HUDEP-2 (cell line): ENCODE data around the gene ARMH3.
A peak's percentile ranks its signal among the peaks of the same experiment; 100 is the strongest.

ENCODE experiments used
- DNase-seq, 76 experiments: peaks; one replicate each; lab custom pipeline; 2025; ENCODE audit not compliant: unreplicated experiment in 76 of 76; lab: John Stamatoyannopoulos, UW

ARMH3 gene

DNA sequence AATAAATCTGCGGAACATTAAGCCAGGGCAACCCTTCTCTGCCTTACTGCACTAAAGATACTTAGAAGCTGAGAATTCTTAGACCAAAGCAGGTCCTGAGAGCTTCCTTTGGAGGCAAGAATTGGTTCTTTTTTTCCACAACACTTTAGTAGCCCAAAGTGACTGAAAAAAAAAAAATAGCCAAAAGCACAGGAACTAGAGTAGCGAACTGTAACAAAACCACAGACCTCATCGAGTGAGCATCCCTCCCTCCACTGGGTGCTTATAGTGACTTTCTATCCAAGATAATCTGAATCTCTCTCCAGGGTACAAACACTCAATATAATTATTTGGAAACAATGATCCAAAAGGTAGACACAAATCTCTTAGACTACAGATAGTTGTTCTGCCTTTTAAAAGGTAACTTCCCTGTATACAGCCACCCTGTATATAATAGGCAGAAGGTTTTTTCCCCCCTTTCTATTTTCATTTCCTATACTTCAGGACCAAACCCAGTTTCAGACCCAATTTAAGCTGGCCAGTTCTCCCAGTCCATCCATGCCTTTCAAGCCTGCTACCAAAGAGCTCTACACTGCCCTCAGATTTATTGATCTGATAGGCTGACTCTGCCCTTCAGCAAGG lies 180.8 kb downstream of the ARMH3 start:
- no peak for DNase-seq

DNA sequence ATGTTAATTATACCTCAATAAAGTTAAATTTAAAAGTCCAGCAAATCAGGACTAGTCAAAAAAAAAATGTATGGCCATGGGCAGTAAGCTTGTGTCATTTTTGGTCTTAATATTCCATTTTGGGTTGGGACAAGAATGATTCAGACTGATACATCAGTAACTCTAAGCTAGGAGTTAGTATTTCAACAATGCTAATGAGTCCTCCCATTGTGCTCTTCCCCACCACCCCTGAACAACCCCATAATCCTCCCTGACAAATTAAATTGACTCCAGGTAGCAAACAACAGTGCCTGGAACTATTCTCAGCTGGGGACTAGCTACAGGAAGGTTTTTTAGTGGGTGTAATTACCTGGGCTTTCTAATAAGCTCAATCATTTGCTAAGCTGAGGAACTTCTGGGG lies 181.7 kb downstream of the ARMH3 start:
- no peak for DNase-seq

DNA sequence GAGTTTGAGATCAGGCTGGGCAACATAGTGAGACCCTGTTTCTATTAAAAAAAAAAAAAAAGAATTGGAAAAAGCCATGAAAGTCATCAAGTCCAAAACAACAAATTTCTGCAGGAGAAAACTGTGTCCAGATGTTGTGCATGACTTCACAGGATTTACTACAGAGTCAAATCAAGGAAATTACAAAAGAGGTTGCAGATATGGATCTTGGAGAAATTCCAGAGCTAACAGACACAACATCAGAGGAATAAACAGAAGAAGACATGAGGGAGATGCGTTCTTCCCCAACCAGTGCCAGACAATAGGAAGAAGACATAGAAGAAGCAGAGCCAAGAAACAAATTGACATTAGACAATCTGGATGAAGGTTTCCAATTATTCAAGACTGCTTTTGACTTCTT lies 188.0 kb downstream of the ARMH3 start:
- DNase-seq, result no peak

DNA sequence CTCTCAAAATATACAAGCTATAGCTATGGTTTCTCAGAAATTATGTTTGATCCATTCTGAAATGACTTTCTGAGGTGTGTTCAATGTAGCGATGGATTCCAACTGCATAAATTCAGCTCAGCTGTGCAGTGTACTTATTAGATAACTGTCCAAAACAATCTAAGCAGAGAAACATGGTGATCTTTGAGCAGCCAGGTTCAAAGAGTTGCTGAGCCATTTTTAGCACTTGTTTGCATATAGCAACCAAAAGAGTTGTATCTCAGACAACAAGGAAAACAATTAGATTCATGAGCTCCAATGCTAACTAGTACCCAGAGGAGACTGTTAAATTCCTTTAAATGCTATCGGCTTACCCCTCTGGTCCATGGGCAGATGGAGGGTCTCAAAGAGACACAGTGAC lies 196.4 kb downstream of the ARMH3 start:
- DNase-seq, result no peak

DNA sequence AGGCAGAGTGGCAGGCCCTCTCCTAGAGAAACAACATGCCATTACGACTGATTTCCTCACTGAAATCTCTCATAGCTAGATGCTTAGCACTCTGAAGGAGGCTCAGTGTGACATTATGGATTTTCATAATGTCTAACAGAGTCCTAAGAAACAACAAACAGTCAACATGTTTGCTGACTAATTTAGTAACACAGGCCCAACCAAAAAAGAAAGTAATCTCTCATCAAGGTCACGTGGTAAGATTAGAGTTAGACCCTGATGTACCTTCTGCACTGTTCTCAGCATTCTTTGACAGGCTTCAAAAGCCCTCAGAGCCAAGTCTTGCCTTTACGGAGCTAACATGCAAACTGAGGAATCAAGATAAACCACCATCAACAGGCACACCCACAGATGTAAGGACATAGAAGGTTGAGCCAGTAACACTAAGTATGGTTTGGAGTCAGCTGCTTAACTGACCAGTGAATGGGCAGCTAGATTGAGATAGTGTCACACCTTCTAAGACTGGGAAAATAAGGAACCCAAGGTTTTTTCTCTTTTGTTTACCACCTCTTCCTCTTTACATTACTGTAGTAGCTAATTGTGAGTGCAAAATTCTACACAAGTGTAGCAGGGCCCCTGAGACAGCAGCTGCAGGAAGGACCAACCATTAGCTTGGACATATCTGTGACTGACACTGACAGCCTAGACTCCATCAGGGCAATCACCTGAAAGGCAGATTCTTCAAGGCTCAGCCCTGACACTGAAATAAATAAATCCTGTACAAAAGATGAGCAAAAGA lies 197.1 kb downstream of the ARMH3 start:
- DNase-seq, result peak in 7 of 76 experiments; percentile 6 to 27 (median 23)

DNA sequence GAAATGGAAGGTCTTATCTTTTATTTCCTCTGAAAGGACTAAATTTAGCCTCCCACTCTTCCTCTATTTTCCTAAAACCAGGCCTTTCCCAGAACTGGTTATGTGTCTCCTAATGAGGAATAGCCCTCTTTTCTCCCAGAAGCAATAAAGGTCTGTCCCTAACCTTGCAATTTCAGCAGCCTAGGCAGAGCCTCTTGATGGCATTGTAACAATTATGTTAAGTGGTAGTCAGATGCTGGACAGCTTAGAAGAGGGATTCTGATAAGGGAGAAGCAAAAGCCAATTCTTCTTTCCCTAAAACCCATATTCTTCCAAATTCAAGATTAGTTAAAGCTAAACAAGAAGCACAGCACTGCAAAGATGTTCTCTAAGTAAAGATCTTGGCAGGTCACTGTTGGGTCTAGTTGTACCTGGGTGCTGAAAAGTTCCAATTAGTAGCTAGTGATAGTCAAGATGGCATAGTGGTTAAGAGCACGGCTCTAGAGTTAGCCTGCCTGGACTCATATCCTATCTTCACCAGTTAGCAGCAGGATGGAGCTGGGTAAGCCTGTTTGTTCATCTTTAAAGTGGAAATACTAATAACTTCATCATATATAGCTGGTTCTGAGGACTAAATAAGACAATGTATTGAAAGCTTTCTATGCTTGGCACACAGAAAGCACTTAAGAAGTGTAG lies 198.0 kb downstream of the ARMH3 start:
- DNase-seq, result no peak

DNA sequence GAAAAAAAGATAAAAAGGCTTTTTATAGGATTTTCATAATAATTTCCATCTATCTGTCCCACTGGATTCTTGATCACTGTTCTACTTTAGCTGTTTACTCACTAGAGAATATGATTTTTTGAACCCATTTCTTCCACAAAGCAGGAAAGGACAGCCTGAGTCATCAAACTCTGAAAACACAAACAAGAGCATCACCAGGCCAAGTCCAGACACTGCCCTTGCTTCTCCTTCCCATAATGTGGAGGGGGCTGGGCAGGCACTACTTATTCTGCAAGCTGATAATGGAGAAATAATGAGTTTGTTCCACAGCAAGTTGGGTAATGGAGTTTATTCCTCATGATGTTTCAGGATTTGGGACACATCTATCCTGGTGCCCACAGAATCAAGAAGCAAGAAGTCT lies 199.3 kb downstream of the ARMH3 start:
- DNase-seq, result no peak

DNA sequence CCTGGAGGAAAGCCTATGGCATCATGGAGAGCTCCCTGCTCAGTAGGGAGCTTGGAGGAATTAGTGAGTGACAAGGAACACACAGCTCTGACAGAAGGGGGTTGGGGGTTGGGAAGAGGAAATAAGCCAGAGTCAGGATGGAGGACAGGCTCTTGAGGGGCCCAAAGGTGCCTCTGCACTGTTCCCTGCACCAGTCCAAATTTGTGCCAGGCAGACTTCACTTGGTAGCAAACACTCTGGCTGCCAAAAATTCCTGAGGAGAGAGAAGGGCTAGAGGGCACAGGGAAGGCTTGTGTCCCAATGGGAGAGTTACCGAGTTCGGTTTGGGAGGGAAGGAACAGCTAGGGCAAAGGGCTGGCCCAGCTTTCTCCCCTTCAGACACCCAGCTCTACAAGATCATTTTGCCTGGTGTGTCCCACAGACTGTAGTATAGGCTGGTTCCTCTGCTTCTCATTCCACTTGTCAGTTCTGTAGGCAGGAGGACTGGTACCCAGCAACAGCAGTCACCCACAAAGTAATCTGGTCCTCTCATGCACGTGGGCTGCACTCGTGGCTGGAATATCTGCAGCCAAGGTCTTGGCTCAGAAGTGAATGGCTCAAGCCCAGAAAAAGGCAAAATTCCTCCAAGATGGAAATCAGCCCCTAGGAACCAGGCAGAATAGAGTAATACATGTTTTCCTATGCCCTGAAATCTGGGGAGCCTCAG lies 204.4 kb downstream of the ARMH3 start:
- DNase-seq, result no peak

DNA sequence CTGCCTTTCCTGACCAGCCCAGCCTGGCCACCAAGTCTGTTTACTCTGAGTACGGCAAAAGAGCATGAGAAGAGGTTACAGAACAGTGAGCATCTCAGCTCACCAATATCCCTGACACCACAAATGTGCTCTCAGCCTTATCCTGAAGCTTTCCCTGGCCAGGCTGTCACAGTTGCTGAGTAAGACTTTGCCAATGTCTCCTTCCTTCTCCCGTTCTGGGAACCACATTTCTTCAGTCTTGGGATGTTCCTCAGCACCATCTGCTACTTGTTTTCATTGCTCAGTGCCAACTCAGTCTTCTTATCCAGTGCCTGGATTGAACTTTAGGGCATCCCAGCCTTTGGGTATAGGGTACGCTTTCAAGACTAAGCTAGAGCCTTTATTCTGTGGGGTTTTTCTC lies 205.2 kb downstream of the ARMH3 start:
- DNase-seq, result no peak

DNA sequence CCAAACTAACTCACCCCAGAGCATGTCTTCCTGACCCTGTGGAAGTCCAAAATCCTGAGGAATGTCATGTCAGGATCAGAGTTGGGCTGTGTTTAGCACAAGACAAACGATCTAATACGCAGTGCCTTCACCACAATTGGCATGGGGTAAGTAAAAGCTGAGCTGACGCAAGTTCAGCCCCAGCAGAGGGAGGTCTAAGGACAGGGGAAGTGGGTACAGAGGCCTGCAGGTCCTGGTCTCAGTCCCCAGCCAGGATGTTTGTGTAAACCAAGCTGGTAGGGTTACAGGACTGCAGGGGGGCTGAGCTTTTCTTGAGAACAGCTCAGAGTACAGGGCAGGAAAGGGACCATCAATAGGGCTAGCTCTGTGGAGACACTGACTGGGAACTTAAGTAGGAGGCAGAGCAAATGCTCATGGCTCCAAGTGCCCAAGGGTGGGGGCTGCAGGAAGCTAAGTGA lies 207.1 kb downstream of the ARMH3 start:
- DNase-seq, result no peak

DNA sequence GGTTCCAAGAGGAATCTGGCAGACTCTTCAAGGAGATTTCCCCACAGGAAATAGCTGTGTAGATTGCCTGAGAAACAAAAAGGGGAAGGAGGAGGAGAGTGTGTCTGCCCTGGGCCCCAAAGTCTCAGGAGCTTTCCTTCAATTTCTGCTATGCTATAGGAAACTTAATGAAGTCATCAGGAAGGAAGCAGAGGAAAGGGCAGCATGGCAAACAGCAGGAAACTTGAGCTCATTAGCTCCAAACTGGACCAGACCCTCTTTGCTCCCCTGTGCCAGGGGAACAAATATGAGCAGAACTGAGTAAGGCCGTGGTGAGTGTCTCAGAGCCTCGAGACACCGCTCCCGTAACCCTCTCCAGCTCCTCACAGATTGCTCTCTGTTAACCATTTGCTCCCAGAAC lies 207.6 kb downstream of the ARMH3 start:
- no peak for DNase-seq

DNA sequence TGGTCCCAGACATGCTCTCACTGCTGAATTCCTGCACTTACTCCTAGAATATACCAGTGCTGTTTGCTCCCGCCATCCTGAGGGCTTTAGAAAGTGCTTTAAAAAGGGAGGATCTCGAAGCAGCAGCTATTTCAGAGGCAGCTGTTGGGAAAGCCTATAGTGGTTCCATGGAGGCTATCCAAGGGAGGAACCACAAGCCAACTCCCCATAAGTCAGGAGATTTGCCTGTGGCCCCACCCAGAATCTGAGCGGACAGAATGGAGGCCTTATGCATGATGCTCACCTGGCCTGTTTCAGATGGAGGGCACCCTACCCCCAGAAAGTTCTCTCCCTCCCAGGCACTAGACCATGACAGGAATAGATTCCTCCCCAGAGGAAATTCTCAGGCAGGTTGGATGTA lies 210.1 kb downstream of the ARMH3 start:
- DNase-seq, result no peak

DNA sequence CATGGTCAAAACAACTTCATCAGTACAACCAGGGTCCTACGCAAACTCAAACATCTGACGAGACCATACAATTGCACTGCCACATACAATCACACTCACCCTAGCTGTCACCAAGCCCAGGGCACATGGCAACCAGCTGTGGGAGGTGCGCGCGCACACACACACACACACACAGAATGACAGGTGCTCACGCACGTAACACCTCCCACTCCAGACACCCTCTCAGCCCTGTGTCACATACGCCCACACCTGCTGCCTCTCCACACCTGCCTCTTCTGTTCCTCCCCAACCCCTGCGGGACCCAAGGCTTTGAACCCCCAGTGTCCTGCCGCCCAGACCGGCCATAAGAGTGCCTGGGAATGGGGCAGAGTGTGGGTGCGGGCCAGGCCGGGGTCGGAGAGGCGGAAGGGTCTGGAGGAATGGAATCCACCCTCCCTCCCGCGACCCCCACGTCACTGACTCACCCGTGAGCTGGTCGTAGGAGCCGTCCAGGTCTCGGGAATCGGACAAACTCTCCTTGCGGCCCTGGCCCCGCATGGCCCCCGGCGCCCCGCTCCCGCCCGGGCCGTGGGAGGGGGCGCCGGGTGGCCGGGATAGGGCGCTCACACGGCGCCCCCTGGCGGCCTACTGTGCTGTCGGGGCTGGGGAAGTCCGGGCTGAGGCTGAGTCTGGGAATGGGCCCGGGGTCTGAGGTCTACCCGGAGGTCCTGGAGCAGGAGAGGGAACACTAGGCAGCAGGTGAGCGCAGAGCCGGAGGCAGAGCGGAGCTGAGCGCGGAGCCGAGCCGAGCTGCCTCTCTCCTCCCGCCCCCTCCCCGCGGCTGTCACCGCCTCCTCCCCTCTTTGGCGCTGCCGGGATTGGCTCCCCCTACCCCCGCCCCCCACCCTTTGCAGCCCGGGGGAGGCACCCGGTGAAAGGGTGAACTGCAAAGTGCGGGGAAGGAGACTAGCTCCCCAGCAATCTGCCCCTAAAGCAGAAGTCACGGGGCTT lies 212.6 kb downstream of the ARMH3 start, which contains the start of gene KCNIP2:
Gene KCNIP2, minus strand, starts transcription at position 769 of the 990 bp plus-strand sequence. Its CDS starts 232 bp downstream, at position 537.
- DNase-seq, result peak in 5 of 76 experiments; percentile 9 to 26 (median 14)

DNA sequence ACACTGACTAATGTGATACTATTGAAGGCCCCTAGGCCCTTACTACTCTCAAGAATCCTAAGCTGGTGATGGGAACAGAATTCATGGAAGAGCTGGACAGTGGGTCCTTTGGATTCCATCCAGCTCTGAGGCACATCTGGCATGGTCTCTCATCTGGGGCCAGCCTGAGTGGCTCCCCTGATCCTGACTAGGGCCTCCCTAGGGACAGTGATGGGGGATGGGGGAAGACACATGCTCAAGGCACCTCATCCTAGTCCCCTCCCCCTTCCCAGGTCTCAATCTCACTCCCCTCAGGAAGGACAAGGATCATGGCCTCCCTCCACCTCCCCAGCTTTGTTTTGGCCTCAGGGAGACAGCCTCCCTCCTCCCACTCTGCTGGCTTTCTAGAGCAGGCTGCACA lies 214.1 kb downstream of the ARMH3 start:
- no peak for DNase-seq

DNA sequence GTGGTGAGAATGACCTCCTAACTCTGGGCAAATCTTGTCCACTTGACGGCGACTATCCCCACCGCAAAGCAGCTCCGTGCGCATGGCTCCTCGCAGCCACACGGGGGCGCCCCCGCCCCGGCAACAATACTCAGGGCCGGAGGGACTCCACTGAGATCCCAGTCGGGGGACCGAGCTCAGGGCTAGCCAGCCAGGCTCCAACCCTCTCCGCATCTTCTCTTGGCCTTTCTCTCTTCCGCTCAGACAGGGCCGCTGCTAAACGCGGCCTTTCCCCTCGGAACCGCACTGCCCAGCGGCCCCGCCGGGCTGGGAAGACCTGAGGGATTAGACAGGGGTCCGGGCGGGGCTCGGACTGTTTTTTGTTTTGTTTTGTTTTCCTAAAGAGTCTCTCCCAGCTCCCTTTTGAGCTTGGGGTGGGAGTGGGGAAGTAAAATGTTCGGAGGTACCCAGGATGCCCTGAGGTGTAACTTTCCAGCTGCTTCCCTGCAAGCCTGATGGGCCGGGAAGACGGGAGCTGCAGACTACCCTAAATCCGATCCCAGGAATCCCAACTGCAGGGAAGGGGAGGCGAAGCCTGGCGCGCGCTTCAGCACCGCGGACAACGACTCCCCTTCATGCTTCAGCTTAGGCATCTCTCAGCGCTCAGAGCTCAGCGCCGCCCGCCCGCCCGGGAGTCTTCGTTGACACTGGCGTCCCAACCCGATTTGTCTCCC lies 215.1 kb downstream of the ARMH3 start:
- DNase-seq, result peak in 71 of 76 experiments; percentile 16 to 86 (median 62)

DNA sequence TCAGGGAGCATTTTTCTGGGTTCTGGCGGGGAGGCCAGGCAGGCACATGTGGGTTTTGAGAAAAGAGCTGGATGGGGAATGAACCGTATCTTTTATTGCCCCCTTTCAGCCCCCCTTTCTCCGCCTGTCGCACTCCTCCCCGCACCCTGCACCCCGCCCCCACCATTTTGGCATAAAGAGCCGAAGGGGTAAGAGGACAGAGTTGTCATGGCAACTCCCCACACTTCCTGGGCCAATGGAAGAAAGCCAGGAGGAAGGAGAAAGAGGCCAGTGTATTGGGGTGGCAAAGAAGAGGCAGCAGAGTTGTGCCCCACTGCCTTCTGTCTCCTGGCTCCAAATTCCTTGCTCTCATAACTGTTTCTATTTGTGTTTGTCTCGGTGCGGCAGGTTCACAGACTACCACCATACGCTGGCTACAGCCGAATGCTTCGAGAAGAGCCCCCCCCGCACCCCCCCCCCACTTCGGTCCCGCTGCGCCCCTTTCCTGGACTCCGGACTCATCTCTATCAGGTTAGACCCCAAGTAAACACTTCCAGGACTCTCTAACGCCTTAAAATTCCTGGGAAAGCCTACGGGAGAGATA lies 215.8 kb downstream of the ARMH3 start:
- peak in 39 of 76 experiments; percentile 11 to 64 (median 40) for DNase-seq

DNA sequence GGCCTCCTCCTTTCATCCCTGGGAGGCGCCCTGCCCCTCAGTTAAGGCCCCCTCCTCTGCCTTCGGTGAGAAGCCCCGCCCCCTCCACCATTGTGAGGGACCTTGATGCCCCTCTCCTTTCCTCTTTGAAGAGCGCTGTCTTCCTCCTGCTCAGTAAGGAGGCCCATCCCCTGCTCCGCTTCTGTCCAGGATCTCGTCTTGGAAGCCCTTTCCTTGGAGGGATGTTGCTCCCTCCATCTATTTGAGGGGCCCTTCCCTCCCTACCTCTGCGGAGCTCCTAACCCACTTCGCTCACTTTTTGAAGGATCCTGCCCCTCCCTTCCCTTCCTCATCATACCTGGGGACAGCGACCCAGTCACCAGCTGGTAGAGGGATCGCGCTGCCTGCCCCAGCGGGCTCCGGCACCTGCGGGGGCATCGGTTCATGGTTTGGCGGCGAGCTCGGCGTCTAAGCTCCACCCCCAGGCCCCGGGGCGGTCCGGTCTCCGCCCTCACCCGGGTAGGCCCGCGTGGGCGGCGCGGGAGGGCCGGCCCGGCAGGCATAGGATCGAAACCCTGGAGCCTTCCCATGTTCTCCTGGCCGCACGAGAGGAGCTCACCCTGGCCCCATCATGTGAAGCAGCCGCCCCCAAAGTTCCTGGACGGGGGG lies 216.4 kb downstream of the ARMH3 start:
- DNase-seq, result peak in 60 of 76 experiments; percentile 6 to 77 (median 55)

DNA sequence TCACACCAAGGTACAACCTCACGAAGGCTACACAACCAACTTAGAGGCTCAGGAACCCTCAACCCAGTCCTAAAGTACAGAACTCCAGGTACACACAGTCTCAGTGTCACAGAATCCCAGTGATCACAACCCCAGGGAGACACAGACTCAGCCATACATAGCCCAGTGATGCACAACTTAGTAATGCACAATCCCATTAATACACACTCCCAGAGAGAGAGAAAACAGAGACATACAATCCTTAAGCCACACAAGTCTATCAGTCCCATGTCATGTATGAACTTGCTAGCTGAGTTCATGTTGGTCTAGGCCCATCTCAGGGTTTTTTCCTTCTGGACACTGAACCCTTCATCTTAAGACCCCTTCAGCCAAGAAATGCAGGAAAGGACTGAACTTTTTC lies 217.0 kb downstream of the ARMH3 start:
- no peak for DNase-seq
